Measurements from ENCODE around the gene NR2F1-AS1.
"Not testable (repeated sequence)": the region's sequence is repeated elsewhere in the genome, so short reads cannot be mapped to it uniquely, and the experiment has no call there.

Gene NR2F1-AS1

DNA sequence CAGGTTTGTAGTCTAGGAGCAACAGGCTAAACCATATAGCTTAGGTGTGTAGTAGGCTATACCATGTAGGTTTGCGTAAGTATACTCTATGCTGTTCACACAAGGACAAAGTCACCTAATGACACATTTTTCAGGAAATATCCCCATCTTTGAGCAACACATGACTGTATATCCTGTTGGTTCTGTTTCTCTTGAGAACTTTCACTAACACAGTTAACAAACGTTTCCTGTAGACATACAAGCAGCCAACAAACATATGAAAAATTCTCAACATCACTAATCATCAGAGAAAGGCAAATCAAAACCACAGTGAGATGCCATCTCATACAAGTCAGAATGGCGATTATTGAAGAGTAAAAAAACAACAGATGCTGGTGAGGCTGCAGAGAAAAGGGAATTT, 68.2 kb downstream of the NR2F1-AS1 start:
- DNase-seq, result no peak

DNA sequence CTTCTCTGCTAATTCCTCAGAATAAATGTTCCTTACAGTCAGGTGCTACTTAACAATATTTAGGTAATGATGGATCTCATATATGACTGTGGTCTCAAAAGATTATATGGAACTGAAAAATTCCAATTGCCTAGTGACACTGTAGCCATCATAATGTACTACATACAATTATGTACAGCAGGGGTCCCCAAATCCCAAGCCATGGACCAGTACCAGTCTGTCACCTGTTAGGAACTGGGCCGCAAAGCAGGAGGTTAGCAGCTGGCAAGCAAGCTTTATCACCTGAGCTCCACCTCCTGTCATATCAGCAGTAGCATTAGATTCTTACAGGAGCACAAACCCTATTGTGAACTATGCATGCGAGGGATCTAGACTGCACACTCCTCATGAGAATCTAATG, 69.6 kb downstream of the NR2F1-AS1 start:
- DNase-seq, result no peak

DNA sequence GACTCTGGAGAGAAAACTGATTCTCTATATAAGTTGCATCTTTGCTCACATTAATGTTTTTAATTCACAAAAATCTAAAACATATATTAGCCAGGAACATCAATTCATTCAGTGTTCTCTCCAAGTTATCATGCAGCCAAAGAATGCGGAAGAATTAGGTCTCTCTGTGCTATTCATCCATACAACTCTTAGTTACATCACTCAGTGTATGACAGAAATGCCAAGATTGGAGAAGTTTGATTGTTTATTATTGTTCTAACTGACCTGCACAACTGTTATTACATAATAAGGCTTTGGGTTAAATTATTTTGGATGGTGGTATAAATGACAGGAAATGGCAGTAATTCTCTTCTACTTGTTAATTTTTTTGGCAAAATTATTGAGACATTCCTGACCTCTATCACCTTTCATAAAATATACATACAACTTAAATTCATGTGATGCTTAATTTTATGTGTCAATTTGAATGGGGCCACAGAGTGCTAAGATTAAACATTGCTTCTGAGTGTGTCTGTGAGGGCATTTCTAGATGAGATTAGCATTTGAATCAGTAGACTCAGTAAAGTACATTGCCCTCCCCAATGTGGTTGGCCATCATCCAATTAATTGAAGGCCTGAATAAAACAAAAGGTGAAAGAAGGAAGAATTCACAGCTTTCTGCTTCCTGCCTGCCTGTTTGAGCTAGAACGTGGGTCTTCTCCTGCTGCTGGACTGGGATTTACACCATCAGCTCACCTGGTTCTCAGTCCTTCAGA, 70.2 kb downstream of the NR2F1-AS1 start:
- DNase-seq, result no peak

DNA sequence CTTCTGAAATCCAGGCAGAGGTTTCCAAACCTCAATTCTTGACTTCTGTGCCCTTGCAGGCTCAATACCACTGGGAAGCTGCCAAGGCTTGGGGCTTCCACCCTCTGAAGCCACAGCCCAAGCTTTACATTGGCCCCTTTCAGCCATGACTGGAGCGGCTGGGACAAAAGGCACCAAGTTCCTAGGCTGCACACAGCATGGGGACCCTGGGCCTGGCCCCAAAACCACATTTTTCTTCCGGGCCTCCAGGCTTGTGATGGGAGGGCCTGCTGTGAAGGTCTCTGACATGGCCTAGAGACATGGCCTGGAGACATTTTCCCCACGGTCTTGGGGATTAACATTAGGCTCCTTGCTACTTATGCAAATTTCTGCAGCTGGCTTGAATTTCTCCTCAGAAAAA, 75.5 kb downstream of the NR2F1-AS1 start:
- DNase-seq, result not testable (repeated sequence)

DNA sequence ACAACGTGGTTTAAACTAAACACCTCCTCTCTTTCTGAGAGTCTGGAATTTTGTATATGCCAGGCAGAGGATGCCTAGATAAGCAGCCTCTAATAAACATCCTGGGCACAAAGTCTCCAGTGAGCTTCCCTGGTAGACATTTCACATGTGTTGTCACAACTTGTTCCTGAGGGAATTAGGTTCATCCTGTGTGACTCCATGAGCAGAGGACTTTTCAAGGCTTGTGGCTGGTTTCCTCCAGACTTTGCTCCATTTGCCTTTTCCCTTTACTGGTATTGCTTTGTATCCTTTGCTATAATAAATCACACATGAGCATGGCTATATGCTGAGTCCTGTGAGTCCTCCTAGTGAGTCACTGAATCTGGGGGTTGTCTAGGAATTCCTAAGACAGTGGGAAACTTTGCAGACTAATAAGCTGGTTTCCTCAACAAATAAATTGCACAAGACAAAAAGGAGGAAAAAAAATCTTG, 77.4 kb downstream of the NR2F1-AS1 start:
- DNase-seq, result no peak

DNA sequence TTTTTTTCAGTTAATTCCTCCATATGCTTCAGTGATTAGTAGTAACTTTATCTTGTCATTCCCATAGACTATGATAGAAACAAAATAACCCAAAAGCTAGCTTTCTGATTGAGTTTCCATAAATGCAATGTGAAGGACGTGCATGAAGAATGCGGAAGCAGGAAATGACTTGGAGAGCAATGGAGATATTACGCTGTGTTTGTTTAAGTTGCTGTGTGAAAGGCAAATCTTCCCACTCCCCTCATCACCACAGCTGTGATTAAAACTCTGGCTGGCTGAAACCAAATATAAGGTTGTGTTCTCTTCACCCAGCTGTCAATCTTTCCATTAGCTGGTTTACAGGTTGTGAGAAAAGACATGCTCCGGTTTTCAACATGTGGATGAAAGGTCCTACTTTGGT, 83.9 kb downstream of the NR2F1-AS1 start:
- DNase-seq, result no peak

DNA sequence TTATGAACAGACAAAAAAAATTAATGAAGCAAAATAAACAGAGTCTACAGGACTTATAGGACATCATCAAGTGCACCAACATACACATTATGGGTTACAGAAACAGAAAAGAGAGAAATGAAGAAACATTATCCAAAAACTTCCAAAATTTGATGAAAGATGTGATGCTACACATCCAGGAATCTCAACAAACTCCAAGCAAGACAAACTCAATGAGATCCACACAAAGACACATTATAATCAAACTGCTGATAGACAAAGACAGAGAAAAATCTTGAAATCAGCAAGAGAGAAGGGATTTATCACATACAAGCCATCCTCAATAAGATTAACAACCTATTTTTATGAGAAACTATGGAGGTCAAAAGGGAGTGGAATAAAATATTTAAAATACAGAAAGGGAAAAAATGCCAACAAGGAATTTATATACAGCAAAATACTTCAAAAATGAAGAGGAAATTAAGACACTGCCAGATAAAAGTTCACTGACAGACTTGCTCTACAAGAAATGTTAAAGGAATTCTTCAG, 101.0 kb downstream of the NR2F1-AS1 start:
- no peak for DNase-seq

DNA sequence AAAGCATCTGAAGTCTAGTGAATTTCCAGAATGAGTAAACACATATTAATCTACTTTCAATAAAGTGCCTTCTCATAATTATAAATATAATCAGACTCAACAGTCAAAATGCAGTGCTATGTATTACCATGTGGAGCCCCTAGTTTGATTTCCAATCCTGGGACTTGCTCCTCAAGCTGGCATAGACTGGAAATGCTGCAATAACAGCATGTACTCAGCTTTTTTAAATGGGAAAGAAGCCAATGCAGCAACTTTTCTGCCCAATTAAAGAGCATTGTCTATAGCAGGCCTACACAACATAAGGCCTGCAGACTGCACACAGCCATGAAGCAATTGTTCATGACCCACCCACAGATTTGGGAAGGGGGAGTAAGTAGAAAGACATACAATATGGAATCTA, 103.2 kb downstream of the NR2F1-AS1 start:
- DNase-seq, result no peak

DNA sequence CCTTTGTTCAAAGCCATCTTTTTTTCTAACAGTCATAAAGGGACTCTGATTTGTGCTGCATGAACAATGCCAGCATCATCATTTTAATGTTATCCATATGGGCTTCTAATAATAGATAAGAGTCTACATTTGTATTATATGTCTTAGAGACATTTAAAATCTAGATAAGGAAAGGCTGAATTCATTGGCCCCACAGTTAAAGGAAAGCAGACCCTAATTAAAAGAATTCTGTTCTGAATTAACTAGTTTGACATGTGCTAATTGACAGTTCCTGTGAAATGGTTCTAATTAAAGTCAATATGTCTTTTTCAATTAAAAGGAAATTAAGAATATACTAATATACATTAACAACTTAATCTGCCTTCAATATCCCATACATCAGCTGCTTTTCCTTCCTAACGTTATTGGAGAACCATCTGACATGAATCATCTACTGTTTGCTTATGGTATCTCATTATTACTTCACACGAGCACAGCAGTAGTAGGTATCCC, 104.7 kb downstream of the NR2F1-AS1 start:
- DNase-seq, result no peak

DNA sequence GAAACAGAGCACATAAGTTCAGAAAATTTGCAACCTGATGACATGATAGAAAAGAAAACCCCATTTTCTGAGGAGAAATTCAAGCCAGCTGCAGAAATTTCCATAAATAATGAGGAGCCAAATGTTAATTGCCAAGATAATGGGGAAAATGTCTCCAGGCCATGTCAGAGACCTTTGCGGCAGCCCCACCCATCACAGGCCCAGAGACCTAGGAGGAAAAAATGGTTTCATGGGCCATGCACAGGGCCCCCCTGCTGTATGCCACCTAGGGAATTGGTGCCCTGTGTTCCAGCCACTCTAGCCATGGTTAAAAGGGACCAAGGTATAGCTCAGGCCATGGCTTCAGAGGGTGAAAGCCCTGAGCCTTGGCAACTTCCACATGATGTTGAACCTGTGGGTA, 118.1 kb downstream of the NR2F1-AS1 start:
- DNase-seq, result no peak

DNA sequence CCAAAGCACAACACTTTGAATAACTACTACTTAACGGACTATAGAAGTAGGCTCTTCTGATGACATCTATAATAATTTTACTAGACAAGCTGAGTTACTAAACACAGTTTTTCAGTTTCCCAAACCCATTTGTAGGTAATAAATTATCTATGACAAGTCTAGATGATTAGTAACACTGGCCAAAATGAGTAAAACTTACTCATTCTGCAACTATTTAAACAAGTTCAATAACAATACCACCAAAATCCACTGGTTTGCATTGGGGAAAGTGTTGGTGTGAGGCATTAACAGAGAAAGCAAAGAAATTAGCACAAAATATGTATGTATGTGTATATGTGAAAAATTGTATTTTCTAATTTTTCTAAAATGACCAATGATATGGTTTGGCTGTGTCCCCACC, 119.3 kb downstream of the NR2F1-AS1 start:
- DNase-seq, result no peak

DNA sequence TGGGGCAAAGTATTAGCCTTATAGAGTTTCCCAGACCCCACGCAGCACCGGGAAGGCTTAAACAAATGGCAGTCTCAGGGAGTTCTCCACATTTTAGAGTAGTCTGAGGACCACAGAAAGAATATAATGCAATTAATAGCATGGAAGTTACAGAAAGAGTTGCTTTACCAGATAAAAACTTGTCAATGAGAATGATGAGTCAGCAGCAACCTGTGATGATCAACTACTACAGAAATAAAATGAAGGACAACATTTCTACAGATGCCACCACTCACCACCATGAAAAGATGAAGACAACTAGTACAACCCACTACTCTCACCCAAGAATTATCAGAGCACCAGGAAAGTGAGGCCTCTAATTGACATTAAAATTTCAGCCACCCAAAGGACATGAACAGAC, 120.7 kb downstream of the NR2F1-AS1 start:
- DNase-seq, result no peak

DNA sequence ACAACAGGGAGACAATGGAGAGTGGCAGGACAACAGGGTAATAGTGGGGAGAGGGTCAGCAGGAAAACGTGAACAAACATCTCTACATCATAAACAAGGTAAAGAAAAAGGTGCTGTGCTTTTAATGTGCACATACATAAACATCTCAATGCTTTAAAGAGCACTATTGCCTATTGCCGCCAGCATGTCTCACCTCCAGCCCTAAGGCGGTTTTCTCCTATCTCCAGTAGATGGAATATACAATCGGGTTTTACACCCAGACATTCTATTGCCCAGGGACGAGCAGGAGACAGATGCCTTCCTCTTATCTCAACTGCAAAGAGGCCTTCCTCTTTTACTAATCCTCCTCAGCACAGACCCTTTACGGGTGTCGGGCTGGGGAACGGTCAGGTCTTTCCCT, 124.2 kb downstream of the NR2F1-AS1 start:
- DNase-seq, result not testable (repeated sequence)

DNA sequence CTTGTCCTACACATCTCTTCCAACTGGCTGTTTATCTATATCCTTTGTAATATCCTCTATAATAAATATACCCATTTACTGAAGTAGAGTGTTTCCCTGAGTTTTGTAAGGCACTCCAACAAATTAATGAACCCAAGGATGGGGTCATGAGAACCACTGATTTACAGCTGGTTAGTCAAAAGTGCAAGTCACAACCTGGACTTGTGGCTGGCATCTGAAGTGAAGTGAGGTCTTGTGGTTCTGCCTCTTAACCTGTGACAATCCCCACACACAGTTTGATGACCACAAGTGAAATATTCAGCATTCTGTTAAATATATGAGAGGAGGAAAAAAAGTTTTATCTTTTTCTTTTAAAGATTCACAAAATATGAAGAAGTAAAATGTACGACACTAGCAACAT, 126.1 kb downstream of the NR2F1-AS1 start:
- DNase-seq, result no peak

DNA sequence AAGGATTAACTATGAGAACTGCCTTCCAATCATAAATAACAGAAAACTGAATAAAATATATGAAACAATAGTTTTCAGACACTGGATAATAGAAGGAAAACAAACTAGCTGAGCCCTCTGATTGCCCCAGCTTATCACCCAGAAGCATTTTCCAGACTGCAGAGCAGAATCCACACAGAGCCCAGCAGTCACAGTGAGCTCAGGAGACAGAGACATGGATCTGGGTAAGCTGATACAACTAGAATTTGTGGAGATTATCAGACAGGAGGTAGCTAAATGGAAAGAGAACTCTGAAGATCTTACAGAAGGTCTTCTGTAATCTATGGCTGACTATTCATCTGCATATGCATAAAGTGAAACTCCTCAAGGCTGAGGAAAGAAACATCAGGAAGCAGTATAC, 128.8 kb downstream of the NR2F1-AS1 start:
- DNase-seq, result no peak

DNA sequence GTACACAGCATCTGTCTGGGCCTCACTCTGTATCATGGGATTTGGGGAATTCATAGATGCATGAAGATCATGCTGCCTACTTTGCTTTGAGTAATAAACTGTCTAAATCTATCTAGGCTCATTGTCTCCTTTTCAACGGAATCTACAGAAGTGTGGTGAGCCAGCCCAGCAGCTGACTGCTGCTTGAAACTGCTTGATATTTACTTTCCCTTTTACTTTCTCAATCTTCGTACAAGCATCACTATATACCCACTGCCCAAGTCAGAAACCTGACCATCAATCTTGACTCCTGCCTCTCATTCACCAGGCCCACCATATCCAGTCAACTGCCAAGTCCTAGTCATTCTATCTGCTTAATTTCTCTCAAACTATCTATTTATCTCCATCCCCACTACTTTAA, 142.9 kb downstream of the NR2F1-AS1 start:
- DNase-seq, result no peak

DNA sequence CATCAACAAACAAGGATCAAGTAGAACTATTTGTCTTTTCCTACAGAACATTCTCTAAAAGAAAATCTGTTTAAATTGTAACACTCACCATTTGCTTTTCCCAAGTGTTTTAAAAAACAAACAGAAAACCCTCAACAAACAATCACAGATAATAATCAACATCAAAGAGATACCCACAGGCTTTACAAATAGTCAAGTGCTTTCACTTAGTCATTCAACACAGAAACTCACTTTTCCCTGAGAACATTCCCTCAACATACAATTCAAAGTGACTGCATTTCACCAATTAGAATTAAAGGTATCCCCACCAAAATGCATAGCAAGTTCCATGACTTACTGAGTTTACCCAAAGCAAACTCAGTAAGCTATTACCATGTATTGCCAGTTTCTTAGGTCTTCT, 144.9 kb downstream of the NR2F1-AS1 start:
- no peak for DNase-seq

DNA sequence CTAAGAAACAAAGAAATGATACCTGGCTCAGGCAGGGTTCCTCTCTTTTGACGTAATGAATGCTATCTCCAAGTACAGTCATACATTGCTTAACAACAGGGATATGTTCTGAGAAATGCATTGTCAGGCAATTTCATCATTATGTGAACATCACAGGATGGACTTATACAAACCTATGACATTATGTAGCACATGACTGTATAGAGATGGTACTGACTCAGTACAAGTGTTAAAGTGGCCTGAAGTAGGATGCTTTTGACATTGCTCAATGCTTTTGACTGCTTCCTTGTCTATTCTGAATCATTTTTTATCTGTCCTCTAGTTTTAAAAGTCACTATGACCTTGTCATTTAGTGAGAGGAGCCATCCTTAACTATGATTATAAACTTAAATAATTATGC, 147.6 kb downstream of the NR2F1-AS1 start:
- DNase-seq, result no peak

DNA sequence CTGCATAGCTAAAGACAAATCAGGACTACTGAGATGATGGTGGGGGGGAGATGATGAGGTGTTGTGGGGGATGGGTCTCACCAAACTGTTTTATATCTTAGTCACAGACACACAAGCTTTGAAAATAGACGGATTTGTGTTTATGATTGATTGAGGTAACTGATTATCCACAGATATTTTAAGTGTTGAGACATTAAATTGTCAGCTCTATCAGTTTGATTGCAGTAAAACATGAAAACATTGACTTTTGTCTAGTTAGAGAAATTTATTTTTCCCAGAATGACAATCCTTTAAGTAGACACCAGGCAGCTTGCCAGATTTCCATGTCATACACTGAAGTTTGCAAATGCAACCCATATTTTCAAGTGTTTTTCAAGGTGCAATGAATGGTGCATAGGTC, 149.8 kb downstream of the NR2F1-AS1 start:
- DNase-seq, result no peak

DNA sequence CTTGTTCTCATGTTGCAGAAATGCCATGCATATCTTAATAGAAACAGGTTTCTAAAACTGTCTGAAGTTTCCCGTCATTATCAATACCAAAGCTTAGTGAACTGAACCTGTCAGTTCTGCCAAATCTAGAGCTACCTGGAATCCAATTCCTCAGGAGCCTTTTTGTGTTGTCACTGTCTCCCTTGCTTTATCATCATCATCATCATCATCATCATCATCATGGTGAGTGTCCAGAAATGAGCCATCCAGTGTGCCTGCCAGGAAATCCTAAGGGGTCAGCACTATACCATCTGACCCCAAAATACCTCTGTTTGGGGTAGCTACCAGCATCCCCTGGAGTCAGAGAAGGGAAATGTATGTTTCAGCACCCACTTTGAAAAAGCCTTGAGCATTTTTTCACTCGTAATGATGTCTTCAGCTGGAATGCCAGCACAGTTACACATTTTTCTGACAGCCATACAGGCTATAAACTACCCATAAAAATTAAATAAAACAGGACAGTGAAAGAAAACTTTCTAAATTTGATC, 150.3 kb downstream of the NR2F1-AS1 start:
- no peak for DNase-seq

DNA sequence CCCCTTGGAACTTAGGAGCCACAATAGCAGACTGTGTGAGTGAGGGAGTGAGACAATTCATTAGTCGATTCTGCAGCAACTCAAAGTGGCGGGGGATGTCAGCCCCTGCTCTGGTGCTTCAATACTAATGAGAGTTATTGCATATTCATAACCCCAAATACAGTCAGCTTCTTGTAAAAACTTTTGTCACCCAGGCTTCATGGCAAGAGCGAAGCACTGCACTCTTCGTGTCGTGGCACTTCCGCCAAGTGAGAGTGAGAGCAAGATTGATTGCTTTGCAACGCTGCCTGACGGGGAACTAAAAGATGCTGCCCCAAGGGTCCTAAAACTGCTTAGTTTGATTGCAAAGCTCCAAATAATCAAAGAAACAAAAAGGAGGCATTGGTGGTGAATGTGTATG, 150.9 kb downstream of the NR2F1-AS1 start:
- DNase-seq, result no peak

DNA sequence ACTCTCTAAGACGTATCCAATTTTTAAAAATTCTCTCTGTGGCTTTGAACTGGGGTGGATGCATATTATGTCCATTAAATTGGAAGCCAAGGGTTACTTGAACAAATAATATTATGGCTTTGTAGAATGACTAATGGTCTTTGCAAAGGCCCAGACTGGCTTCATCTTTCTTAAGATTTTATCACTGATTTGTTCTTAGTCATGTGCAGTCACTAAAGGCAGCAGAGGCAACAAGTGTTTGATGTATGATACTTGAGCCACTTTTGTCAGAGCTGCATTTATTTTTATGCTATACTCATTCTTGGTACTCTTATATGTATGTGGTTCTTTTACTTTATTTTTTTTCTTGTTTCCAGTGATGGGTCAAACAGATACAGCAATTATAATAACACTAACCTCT, 152.2 kb downstream of the NR2F1-AS1 start:
- DNase-seq, result no peak

DNA sequence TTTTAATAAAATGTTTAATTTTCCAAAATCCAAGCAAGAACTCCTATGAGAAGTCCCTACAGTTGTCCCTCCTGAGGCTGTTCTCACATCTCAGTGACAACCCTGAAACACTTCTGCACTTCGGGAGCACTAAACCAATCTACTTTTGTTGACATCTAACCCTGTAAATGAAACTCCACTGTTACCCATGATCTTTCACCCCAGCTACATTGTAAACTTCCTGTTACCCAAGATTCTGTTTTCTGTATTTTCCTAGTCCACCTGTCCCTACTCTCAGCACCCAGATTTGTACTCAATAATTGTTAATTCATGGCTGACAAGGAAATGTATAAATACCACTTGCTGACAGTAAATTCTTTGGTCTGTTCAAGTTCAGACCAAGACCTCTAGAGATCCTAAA, 153.7 kb downstream of the NR2F1-AS1 start:
- no peak for DNase-seq

DNA sequence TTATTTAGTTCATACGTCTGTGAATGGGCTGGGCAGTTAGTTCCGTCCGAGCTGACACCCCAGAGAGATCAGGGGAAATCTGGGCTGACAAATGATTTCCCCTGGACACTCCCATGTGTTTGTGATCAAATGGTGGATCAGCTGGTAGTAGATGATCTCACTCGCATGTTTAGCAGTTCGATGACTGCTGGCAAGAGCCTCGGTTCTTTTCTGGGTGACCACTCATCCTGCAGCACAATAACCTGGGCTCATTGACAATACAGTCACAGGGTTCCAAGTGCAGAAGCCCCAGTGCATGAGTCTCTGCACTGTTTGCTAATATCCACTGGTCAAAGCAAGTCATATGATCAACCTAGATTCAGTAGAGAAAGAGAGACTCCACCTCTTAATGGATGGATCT, 155.9 kb downstream of the NR2F1-AS1 start:
- no peak for DNase-seq

DNA sequence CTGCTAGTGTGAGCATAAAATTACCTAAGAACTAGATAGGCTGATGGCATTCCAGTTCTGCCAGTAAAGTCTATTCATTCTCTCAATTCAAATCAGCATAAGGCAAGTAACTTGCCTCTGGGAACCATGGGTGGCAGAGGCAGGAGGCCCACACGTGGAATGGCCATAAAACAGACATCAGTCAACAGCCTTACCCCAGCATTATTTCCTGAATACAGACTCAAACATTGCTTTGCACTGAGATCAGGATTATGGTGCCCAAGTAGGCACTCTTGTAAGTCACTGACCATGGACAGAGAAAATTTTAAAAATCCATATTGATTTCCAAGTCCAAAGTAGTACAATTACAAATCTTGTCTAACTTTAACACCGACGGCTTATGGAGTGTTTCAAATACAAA, 157.7 kb downstream of the NR2F1-AS1 start:
- DNase-seq, result no peak

All from NCI-H1417 treated with DMSO at 0.1 percent for 48 hours (cell line).